SK-N-SH (cell line): ENCODE measurements around the gene DUSP6. TPM values are rescaled to one million over a fixed set of nuclear protein-coding genes. Genes with fewer than 3 reads are reported as not detected.
A peak's percentile ranks its signal among the peaks of the same experiment; 100 is the strongest.

Experiments used
- CTCF ChIA-PET: fragments of 300-600, 350-600 bp; formaldehyde crosslinking; extraction: SDS; loops from one replicate; lab custom pipeline; 2021; lab: Yijun Ruan, JAX
- POLR2A ChIA-PET: fragments of 350-600 bp; sonication (Branson Sonifier 250); formaldehyde crosslinking; extraction: SDS; loops from one replicate; lab custom pipeline; 2020; ENCODE audit warnings: antibody characterized with exemption, inconsistent platforms; lab: Yijun Ruan, JAX
- DNase-seq: peaks from one replicate; pipeline ENCODE4 v3.0.0; 2012
- H2AFZ ChIP-seq: fragments of 200-600 bp; sonication (generic); 2 replicates; pipeline ENCODE4 v1.8.1; 2016; ENCODE audit warnings: antibody characterized with exemption, mild to moderate bottlenecking, low read depth
- H3F3A ChIP-seq: fragments of 200-600 bp; sonication (generic); replicated peaks from 2 replicates; pipeline ENCODE3; 2016; ENCODE audit warnings: antibody characterized with exemption, mild to moderate bottlenecking; ENCODE audit not compliant: insufficient read depth
- H3K27ac ChIP-seq, 2 experiments: fragments of 200-500 bp in 1 of 2; fragments of 200-600 bp in 1 of 2; sonication (Bioruptor generic) in 1 of 2; sonication (generic), shearing (Covaris generic) in 1 of 2; 2 replicates each; pipeline versions ENCODE4 v1.5.1 to v1.6.1; 2014 to 2016; ENCODE audit warnings: low read depth in 2 of 2, inconsistent platforms in 1 of 2, low read length in 1 of 2, mild to moderate bottlenecking in 1 of 2, mixed read lengths in 1 of 2
- H3K27me3 ChIP-seq: fragments of 200-600 bp; sonication (generic), shearing (Covaris generic); 2 replicates; pipeline ENCODE4 v1.6.1; 2016; ENCODE audit warnings: mixed run types; ENCODE audit not compliant: insufficient read depth
- H3K36me3 ChIP-seq, 2 experiments: fragments of 200-500 bp in 1 of 2; fragments of 200-600 bp in 1 of 2; sonication (Bioruptor generic) in 1 of 2; sonication (generic) in 1 of 2; replicated peaks in 1 of 2; 2 replicates each; pipeline versions ENCODE3 to v1.5.1; 2014 to 2016; ENCODE audit warnings: low read length in 1 of 2, mild to moderate bottlenecking in 1 of 2; ENCODE audit not compliant: insufficient read depth in 2 of 2, control insufficient read depth in 1 of 2
- H3K4me1 ChIP-seq, 2 experiments: fragments of 200-500 bp in 1 of 2; fragments of 200-600 bp in 1 of 2; sonication (Bioruptor generic) in 1 of 2; sonication (generic), shearing (Covaris generic) in 1 of 2; 2 replicates each; pipeline versions ENCODE4 v1.5.1 to v1.6.1; 2014 to 2016; ENCODE audit warnings: low read depth in 1 of 2, low read length in 1 of 2, mixed run types in 1 of 2; ENCODE audit not compliant: insufficient read depth in 2 of 2, control insufficient read depth in 1 of 2
- H3K4me2 ChIP-seq: fragments of 200-600 bp; sonication (generic), shearing (Covaris generic); 2 replicates; pipeline ENCODE4 v1.6.1; 2017; ENCODE audit warnings: mixed run types
- H3K4me3 ChIP-seq, 2 experiments: fragments of 200-500 bp in 1 of 2; fragments of 200-600 bp in 1 of 2; sonication (Bioruptor generic) in 1 of 2; sonication (generic), shearing (Covaris generic) in 1 of 2; 2 replicates each; pipeline versions ENCODE4 v1.5.1 to v1.8.1; 2014 to 2016; ENCODE audit warnings: low read depth in 2 of 2, inconsistent platforms in 1 of 2, low read length in 1 of 2, mild to moderate bottlenecking in 1 of 2, mixed read lengths in 1 of 2, moderate library complexity in 1 of 2
- H3K79me2 ChIP-seq: fragments of 200-600 bp; sonication (generic); 2 replicates; pipeline ENCODE4 v1.8.1; 2017; ENCODE audit warnings: mild to moderate bottlenecking; ENCODE audit not compliant: insufficient read depth
- H3K9ac ChIP-seq: fragments of 200-600 bp; sonication (generic); 2 replicates; pipeline ENCODE4 v1.6.1; 2017; ENCODE audit warnings: mixed run types
- H3K9me2 ChIP-seq: fragments of 200-600 bp; sonication (generic); 2 replicates; pipeline ENCODE4 v1.6.1; 2017; ENCODE audit warnings: mixed run types
- H3K9me3 ChIP-seq: fragments of 200-600 bp; sonication (generic); 2 replicates; pipeline ENCODE4 v1.6.1; 2017; ENCODE audit warnings: mixed run types, mild to moderate bottlenecking, moderate library complexity
- H4K20me1 ChIP-seq: fragments of 200-600 bp; sonication (generic); 2 replicates; pipeline ENCODE4 v1.6.1; 2017; ENCODE audit warnings: mild to moderate bottlenecking, mixed run types; ENCODE audit not compliant: insufficient read depth
- ELF1 ChIP-seq: IDR thresholded peaks from 2 replicates; pipeline ENCODE4 v1.4.0; 2012
- EP300 ChIP-seq, 2 experiments: IDR thresholded peaks; 2 replicates each; pipeline versions ENCODE4 v1.4.0 to v1.6.1; 2012; ENCODE audit warnings: borderline replicate concordance in 1 of 2, low read depth in 1 of 2, low read length in 1 of 2
- EZH2phosphoT487 ChIP-seq: fragments of 200-600 bp; sonication (generic); IDR thresholded peaks from 2 replicates; pipeline ENCODE4 v1.6.1; 2017; ENCODE audit warnings: low read depth, mixed run types, mild to moderate bottlenecking, antibody characterized with exemption, moderate library complexity, borderline replicate concordance
- FOSL2 ChIP-seq: IDR thresholded peaks from 2 replicates; pipeline ENCODE4 v1.4.0; 2012; ENCODE audit warnings: low read depth, mild to moderate bottlenecking, moderate library complexity, borderline replicate concordance
- FOXM1 ChIP-seq: IDR thresholded peaks from 2 replicates; pipeline ENCODE4 v1.4.0; 2012; ENCODE audit warnings: low read depth, mild to moderate bottlenecking
- MXI1 ChIP-seq: IDR thresholded peaks from 2 replicates; pipeline ENCODE4 v1.6.1; 2012; ENCODE audit warnings: mild to moderate bottlenecking, low read depth, low read length, improper control_type of control experiment
- NFIC ChIP-seq: IDR thresholded peaks from 2 replicates; pipeline ENCODE4 v1.4.0; 2012; ENCODE audit warnings: borderline replicate concordance
- POLR2AphosphoS5 ChIP-seq: IDR thresholded peaks from 2 replicates; pipeline ENCODE4 v1.6.1; 2012; ENCODE audit warnings: low read depth, low read length
- RAD21 ChIP-seq: IDR thresholded peaks from 2 replicates; pipeline ENCODE4 v1.6.1; 2012; ENCODE audit warnings: mild to moderate bottlenecking, low read length
- RCOR1 ChIP-seq: fragments of 150-350 bp; IDR thresholded peaks from 2 replicates; pipeline ENCODE4 v1.6.1; 2017; ENCODE audit warnings: antibody characterized with exemption, low read length
- RFX5 ChIP-seq: IDR thresholded peaks from 2 replicates; pipeline ENCODE4 v1.6.1; 2012; ENCODE audit warnings: mild to moderate bottlenecking, improper control_type of control experiment, low read length
- RXRA ChIP-seq: IDR thresholded peaks from 2 replicates; pipeline ENCODE4 v1.4.0; 2012; ENCODE audit warnings: low read depth, mild to moderate bottlenecking, borderline replicate concordance
- SMC3 ChIP-seq: IDR thresholded peaks from 2 replicates; pipeline ENCODE4 v1.6.1; 2012; ENCODE audit warnings: low read depth, low read length, improper control_type of control experiment
- TCF12 ChIP-seq: IDR thresholded peaks from 2 replicates; pipeline ENCODE4 v1.4.0; 2012
- WGBS: methylation state at CpG from one replicate; pipeline ENCODE4 v1.1.6; 2017; ENCODE audit warnings: low lambda C conversion rate; 5-methylcytosine and 5-hydroxymethylcytosine counted together
- polyA plus RNA-seq, 3 experiments: library from polyadenylated mRNA; depleted of rRNA; stranded (reverse); fragments of >200 nt; gene quantifications; 2 replicates each; pipeline ENCODE4 v1.2.3, GENCODE V29; 2012
- TF ChIP-seq, protein P1 (sequence below): fragments of 200-600 bp; sonication (generic); IDR thresholded peaks from 2 replicates; pipeline ENCODE4 v1.6.1; 2017; ENCODE audit warnings: antibody characterized with exemption, mild to moderate bottlenecking, moderate library complexity
- TF ChIP-seq, protein P2 (sequence below): IDR thresholded peaks from 2 replicates; pipeline ENCODE4 v1.4.0; 2012; ENCODE audit warnings: low read depth
- TF ChIP-seq, protein P3 (sequence below): fragments of 150-350 bp; IDR thresholded peaks from 2 replicates; pipeline ENCODE4 v1.6.1; 2017; ENCODE audit warnings: antibody characterized with exemption, low read length, low read depth, borderline replicate concordance
- TF ChIP-seq, protein P4 (sequence below): IDR thresholded peaks from 2 replicates; pipeline ENCODE4 v1.4.0; 2012; ENCODE audit warnings: low read depth, borderline replicate concordance
- TF ChIP-seq, protein P5 (sequence below): IDR thresholded peaks from 2 replicates; pipeline ENCODE4; 2012

Gene DUSP6
- polyA plus RNA-seq, 1 of the 3 experiments (the other 2 are of a cell fraction): 71.4 TPM

DNA sequence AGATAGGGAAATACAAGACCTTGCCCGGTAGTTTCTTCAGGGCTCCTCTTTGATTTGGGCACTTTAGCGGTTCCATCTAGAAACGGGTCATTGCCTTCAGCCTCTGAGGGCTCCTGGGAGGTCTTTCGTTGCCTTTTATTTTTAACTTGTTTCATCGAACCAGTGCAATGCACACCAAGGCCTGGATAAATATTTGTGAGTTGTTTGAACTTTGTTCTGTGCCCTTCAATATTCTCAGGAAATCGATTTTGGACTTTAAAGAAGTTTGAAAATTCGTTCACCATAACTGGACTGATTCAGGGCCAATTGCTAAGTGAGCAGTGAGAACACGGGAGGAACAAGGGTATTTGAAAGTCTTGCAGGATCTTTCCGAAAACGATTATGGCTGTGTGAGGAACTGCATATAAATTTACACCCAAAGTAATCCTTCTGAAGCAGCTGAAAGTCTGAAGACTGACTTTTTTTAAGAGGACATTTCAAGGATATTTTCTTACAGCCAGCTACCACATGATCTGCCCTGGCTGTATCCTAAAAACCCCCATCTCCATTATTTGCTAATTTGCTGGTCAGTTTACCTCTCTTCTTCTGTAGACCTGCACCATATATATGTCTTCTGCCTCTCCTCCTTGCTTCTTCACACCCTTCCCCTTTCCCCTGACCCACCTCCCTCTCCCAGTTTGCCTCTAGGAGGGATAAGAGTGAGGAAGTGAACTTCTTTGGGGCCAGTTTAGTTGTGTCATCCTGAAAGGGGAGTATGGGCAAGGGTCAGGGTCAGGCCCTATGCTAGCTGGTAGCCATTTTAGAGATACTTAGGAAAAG lies 8.0 kb downstream of the DUSP6 start:
- H4K20me1 ChIP-seq: peaks cover 21% of the 10 kb centered on the region
- peaks cover 20% of the 10 kb centered on the region for H3K79me2 ChIP-seq
- no peaks in the 10 kb centered on the region for H3K27me3 ChIP-seq
- no peak overlapping the region for H3K9ac ChIP-seq
- no peak overlapping the region for H3K4me2 ChIP-seq
- H3K27ac ChIP-seq: peak overlapping the region in 1 of 2 experiments; percentile 5; a peak in 2 of 4 replicates
- peaks cover 22 to 41% of the 10 kb centered on the region in 2 experiments; a peak in 3 of 4 replicates for H3K4me1 ChIP-seq
- peaks cover 13% of the 10 kb centered on the region for H3F3A ChIP-seq
- H3K36me3 ChIP-seq: peaks cover 19 to 22% of the 10 kb centered on the region in 2 experiments
- H3K9me3 ChIP-seq: no peaks in the 10 kb centered on the region
- no peaks in the 10 kb centered on the region for H3K9me2 ChIP-seq
- POLR2A ChIA-PET: no interaction called here
- DNase-seq: no peak
- TF ChIP-seq, protein P1, sequence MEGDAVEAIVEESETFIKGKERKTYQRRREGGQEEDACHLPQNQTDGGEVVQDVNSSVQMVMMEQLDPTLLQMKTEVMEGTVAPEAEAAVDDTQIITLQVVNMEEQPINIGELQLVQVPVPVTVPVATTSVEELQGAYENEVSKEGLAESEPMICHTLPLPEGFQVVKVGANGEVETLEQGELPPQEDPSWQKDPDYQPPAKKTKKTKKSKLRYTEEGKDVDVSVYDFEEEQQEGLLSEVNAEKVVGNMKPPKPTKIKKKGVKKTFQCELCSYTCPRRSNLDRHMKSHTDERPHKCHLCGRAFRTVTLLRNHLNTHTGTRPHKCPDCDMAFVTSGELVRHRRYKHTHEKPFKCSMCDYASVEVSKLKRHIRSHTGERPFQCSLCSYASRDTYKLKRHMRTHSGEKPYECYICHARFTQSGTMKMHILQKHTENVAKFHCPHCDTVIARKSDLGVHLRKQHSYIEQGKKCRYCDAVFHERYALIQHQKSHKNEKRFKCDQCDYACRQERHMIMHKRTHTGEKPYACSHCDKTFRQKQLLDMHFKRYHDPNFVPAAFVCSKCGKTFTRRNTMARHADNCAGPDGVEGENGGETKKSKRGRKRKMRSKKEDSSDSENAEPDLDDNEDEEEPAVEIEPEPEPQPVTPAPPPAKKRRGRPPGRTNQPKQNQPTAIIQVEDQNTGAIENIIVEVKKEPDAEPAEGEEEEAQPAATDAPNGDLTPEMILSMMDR: no peak
- TF ChIP-seq, protein P2, sequence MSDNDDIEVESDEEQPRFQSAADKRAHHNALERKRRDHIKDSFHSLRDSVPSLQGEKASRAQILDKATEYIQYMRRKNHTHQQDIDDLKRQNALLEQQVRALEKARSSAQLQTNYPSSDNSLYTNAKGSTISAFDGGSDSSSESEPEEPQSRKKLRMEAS: no peak
- TF ChIP-seq TCF12 (no peak), EP300 (IDR thresholded peaks at IDR 0.05; ENCODE audit: borderline replicate concordance in 1 of 2, low read depth in 1 of 2, low read length in 1 of 2) (no peak), NFIC (no peak), RFX5 (no peak), ELF1 (no peak), SMC3 (no peak), RCOR1 (no peak), FOXM1 (no peak), MXI1 (no peak)
- TF ChIP-seq, protein P3, sequence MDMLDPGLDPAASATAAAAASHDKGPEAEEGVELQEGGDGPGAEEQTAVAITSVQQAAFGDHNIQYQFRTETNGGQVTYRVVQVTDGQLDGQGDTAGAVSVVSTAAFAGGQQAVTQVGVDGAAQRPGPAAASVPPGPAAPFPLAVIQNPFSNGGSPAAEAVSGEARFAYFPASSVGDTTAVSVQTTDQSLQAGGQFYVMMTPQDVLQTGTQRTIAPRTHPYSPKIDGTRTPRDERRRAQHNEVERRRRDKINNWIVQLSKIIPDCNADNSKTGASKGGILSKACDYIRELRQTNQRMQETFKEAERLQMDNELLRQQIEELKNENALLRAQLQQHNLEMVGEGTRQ: no peak
- no peak overlapping the region for H2AFZ ChIP-seq
- CTCF ChIA-PET: interaction anchor here (1.0 to 1.6 kb wide), 2 partner anchors 10 to 59 kb away, joined by 3 to 4 read pairs; no protein-coding TSS in a partner anchor
- no peak overlapping the region for H3K4me3 ChIP-seq
- WGBS: 92% methylated on average over 10 of the region's 10 CpGs

DNA sequence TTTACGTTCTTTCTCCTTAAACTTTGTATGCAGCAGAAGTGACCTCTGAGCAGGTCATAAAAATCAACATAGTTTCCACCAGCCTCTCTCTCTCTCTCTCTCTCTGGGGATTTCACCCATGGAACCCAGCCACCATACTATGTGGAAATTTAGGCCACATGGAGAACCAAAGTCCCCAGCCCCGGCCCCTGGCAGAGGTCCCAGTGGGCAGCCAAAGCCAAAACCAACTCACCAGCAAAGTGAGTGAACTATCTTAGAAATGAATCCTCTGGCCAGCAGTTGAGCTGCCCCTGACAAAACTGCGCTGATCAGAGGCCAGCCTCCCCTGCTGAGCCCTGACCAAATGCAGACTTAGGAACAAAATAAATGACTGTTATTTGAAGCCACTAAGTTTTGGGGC lies 9.2 kb downstream of the DUSP6 start:
- WGBS: 67% methylated on average over 3 of the region's 3 CpGs
- no peak for DNase-seq
- H3K9me3 ChIP-seq: no peaks in the 10 kb centered on the region
- no peak overlapping the region for H3K4me2 ChIP-seq
- H3K9ac ChIP-seq: no peak overlapping the region
- peaks cover 13% of the 10 kb centered on the region for H3F3A ChIP-seq
- H2AFZ ChIP-seq: no peak overlapping the region
- no peaks in the 10 kb centered on the region for H3K27me3 ChIP-seq
- H3K9me2 ChIP-seq: no peaks in the 10 kb centered on the region
- no peak overlapping the region for H3K4me3 ChIP-seq
- no peak overlapping the region; a peak in 1 of 4 replicates for H3K27ac ChIP-seq
- POLR2A ChIA-PET: no interaction called here
- peaks cover 9% of the 10 kb centered on the region for H4K20me1 ChIP-seq
- H3K4me1 ChIP-seq: peaks cover 22 to 30% of the 10 kb centered on the region in 2 experiments; a peak in 3 of 4 replicates
- peaks cover 8 to 11% of the 10 kb centered on the region in 2 experiments for H3K36me3 ChIP-seq
- CTCF ChIA-PET: no interaction called here
- H3K79me2 ChIP-seq: peaks cover 9% of the 10 kb centered on the region
- TF ChIP-seq FOSL2 (no peak), EP300 (IDR thresholded peaks at IDR 0.05; ENCODE audit: borderline replicate concordance in 1 of 2, low read depth in 1 of 2, low read length in 1 of 2) (no peak), RXRA (no peak), POLR2AphosphoS5 (no peak), RAD21 (no peak), EZH2phosphoT487 (no peak), RCOR1 (no peak), NFIC (no peak)
- TF ChIP-seq, protein P4, sequence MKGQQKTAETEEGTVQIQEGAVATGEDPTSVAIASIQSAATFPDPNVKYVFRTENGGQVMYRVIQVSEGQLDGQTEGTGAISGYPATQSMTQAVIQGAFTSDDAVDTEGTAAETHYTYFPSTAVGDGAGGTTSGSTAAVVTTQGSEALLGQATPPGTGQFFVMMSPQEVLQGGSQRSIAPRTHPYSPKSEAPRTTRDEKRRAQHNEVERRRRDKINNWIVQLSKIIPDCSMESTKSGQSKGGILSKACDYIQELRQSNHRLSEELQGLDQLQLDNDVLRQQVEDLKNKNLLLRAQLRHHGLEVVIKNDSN: no peak
- TF ChIP-seq, protein P3: no peak
- TF ChIP-seq, protein P5, sequence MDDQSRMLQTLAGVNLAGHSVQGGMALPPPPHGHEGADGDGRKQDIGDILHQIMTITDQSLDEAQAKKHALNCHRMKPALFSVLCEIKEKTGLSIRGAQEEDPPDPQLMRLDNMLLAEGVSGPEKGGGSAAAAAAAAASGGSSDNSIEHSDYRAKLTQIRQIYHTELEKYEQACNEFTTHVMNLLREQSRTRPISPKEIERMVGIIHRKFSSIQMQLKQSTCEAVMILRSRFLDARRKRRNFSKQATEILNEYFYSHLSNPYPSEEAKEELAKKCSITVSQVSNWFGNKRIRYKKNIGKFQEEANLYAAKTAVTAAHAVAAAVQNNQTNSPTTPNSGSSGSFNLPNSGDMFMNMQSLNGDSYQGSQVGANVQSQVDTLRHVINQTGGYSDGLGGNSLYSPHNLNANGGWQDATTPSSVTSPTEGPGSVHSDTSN: no peak
